Stomach (tissue), 4 donors: ENCODE measurements around the gene NIPAL1.

Experiments used
- POLR2A ChIP-seq, 4 donors: fragments of 450-650 bp; IDR thresholded peaks; one replicate each; pipeline ENCODE4 v1.6.1; 2016; ENCODE audit warnings: antibody characterized with exemption in 4 of 4, control low read depth in 2 of 4, mild to moderate bottlenecking in 1 of 4, moderate library complexity in 1 of 4
- TF ChIP-seq, protein P1 (sequence below), 7 experiments: fragments of 450-650 bp in 4 of 7; fragments of 200-600 bp in 3 of 7; sonication (generic) in 3 of 7; IDR thresholded peaks; one replicate each; pipeline ENCODE4 v1.5.1; 2016 to 2019; ENCODE audit warnings: antibody characterized with exemption in 7 of 7, control low read depth in 2 of 7, mild to moderate bottlenecking in 1 of 7

DNA sequence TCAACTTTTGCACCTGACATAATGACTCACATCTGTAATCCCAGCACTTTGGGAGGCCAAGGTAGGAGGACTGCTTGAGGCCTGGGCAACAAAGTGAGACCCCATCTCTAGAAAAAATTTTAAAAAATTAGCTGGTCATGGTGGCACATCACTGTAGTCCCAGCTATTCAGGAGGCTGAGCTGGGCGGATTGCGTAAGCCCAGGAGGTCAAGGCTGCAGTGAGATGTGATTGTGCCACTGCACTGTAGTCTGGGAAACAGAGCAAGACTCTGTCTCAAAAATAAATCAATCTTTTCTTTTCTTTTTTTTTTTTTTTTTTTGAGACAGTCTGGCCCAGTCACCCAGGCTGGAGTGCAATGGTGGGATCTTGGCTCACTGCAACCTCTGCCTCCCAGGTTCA, 52.5 kb downstream of the NIPAL1 start:
- no peak for TF ChIP-seq POLR2A (IDR thresholded peaks at IDR 0.05)
- TF ChIP-seq, protein P1, sequence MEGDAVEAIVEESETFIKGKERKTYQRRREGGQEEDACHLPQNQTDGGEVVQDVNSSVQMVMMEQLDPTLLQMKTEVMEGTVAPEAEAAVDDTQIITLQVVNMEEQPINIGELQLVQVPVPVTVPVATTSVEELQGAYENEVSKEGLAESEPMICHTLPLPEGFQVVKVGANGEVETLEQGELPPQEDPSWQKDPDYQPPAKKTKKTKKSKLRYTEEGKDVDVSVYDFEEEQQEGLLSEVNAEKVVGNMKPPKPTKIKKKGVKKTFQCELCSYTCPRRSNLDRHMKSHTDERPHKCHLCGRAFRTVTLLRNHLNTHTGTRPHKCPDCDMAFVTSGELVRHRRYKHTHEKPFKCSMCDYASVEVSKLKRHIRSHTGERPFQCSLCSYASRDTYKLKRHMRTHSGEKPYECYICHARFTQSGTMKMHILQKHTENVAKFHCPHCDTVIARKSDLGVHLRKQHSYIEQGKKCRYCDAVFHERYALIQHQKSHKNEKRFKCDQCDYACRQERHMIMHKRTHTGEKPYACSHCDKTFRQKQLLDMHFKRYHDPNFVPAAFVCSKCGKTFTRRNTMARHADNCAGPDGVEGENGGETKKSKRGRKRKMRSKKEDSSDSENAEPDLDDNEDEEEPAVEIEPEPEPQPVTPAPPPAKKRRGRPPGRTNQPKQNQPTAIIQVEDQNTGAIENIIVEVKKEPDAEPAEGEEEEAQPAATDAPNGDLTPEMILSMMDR (IDR thresholded peaks at IDR 0.05), result no peak
